H1 (cell line): ENCODE measurements around the gene TBCE. TPM values are rescaled to one million over a fixed set of nuclear protein-coding genes. Genes with fewer than 3 reads are reported as not detected.

Source experiments
- CTCF ChIA-PET: fragments of 300-600 bp; sonication (Branson Sonifier 250); formaldehyde crosslinking; loops from one replicate; lab custom pipeline; 2021; ENCODE audit not compliant: partially characterized antibody; lab: Charles Lee
- POLR2A ChIA-PET: fragments of 300-600 bp; sonication (Branson Sonifier 250); formaldehyde crosslinking; loops from one replicate; lab custom pipeline; 2021; ENCODE audit warnings: inconsistent platforms; ENCODE audit not compliant: partially characterized antibody; lab: Charles Lee
- DNase-seq, 2 experiments: peaks; one replicate each; pipeline versions ENCODE4 v3.0.0 to v3.0.0-alpha.2; 2010 to 2022; ENCODE audit warnings: low spot score in 2 of 2, low read depth in 1 of 2, mixed read lengths in 1 of 2
- FAIRE-seq: peaks from 2 replicates; lab custom pipeline; 2011; peaks lifted over from hg19 to GRCh38; lab: Jason Lieb, UNC
- H2AFZ ChIP-seq: 2 replicates; pipeline ENCODE4 v1.8.1; 2012; ENCODE audit warnings: low read length, inconsistent platforms
- H2AK5ac ChIP-seq: 2 replicates; pipeline ENCODE4 v1.6.1; 2013; ENCODE audit warnings: low read depth, low read length
- H2BK120ac ChIP-seq: replicated peaks from 2 replicates; pipeline ENCODE3; 2013; ENCODE audit warnings: low read depth, low read length, inconsistent platforms
- H2BK12ac ChIP-seq: 2 replicates; pipeline ENCODE4 v1.6.1; 2013; ENCODE audit warnings: low read depth, low read length
- H2BK15ac ChIP-seq: 2 replicates; pipeline ENCODE4 v1.6.1; 2013; ENCODE audit warnings: low read length
- H2BK20ac ChIP-seq: 2 replicates; pipeline ENCODE4 v1.6.1; 2013; ENCODE audit warnings: low read length
- H2BK5ac ChIP-seq: 2 replicates; pipeline ENCODE4 v1.6.1; 2013; ENCODE audit warnings: low read depth, low read length
- H3K14ac ChIP-seq: 2 replicates; pipeline ENCODE4 v1.6.1; 2013; ENCODE audit warnings: inconsistent platforms; ENCODE audit not compliant: insufficient read length
- H3K18ac ChIP-seq: 2 replicates; pipeline ENCODE4 v1.6.1; 2013; ENCODE audit warnings: low read length; ENCODE audit errors: extremely low read depth
- H3K23ac ChIP-seq: 2 replicates; pipeline ENCODE4 v1.6.1; 2013; ENCODE audit warnings: inconsistent platforms; ENCODE audit not compliant: insufficient read length
- H3K23me2 ChIP-seq: 2 replicates; pipeline ENCODE4 v1.6.1; 2013; ENCODE audit warnings: low read depth, low read length
- H3K27ac ChIP-seq: 2 replicates; pipeline ENCODE4 v1.6.1; 2011; ENCODE audit warnings: low read depth, low read length, inconsistent platforms
- H3K27me3 ChIP-seq, 4 experiments: replicated peaks in 1 of 4; 1 replicate in 1 of 4; 2 replicates in 3 of 4; pipeline versions ENCODE4 v1.6.1 to v1.8.1; 2011 to 2013; ENCODE audit warnings: low read length in 3 of 4, mild to moderate bottlenecking in 3 of 4, inconsistent platforms in 2 of 4, mixed read lengths in 2 of 4, moderate library complexity in 1 of 4; ENCODE audit not compliant: control insufficient read depth in 3 of 4, insufficient read depth in 3 of 4; ENCODE audit errors: extremely low read depth in 1 of 4
- H3K36me3 ChIP-seq, 4 experiments: 2 replicates each; pipeline versions ENCODE4 v1.6.1 to v1.8.1; 2011 to 2013; ENCODE audit warnings: mild to moderate bottlenecking in 4 of 4, low read length in 3 of 4, moderate library complexity in 2 of 4, control low read depth in 1 of 4, inconsistent platforms in 1 of 4; ENCODE audit not compliant: insufficient read depth in 4 of 4, control insufficient read depth in 2 of 4
- H3K4ac ChIP-seq: replicated peaks from 2 replicates; pipeline ENCODE3; 2013; ENCODE audit warnings: low read length, low read depth, mixed read lengths, inconsistent platforms; ENCODE audit not compliant: insufficient read length
- H3K4me1 ChIP-seq, 4 experiments: replicated peaks in 1 of 4; 1 replicate in 1 of 4; 2 replicates in 3 of 4; pipeline versions ENCODE4 v1.6.1 to v1.8.1; 2011 to 2013; ENCODE audit warnings: low read length in 3 of 4, inconsistent platforms in 2 of 4, mixed read lengths in 1 of 4; ENCODE audit not compliant: insufficient read depth in 4 of 4, control insufficient read depth in 3 of 4
- H3K4me2 ChIP-seq, 2 experiments: 2 replicates each; pipeline versions ENCODE4 v1.6.1 to v1.8.1; 2011 to 2013; ENCODE audit warnings: low read depth in 2 of 2, low read length in 2 of 2, control low read depth in 1 of 2, inconsistent platforms in 1 of 2, mild to moderate bottlenecking in 1 of 2; ENCODE audit not compliant: insufficient read depth in 1 of 2
- H3K4me3 ChIP-seq, 4 experiments: fragments of 200-600, 300-600 bp in 1 of 4; sonication (generic), shearing (Covaris generic), sonication (Bioruptor Twin) in 1 of 4; 2 replicates each; pipeline versions ENCODE4 v1.5.1 to v1.8.1; 2011 to 2016; ENCODE audit warnings: low read length in 4 of 4, low read depth in 3 of 4, control low read depth in 2 of 4, inconsistent platforms in 2 of 4, mild to moderate bottlenecking in 2 of 4, mixed read lengths in 1 of 4, moderate library complexity in 1 of 4; ENCODE audit not compliant: insufficient read depth in 2 of 4; ENCODE audit errors: extremely low read depth in 1 of 4
- H3K56ac ChIP-seq: replicated peaks from 2 replicates; pipeline ENCODE3; 2013; ENCODE audit warnings: low read depth, mild to moderate bottlenecking, mixed read lengths, low read length, inconsistent platforms; ENCODE audit not compliant: insufficient read length
- H3K79me1 ChIP-seq: 2 replicates; pipeline ENCODE4 v1.6.1; 2013; ENCODE audit warnings: low read depth, low read length, control low read depth
- H3K79me2 ChIP-seq, 2 experiments: 2 replicates each; pipeline versions ENCODE4 v1.6.1 to v1.8.1; 2012 to 2013; ENCODE audit warnings: low read length in 2 of 2, mild to moderate bottlenecking in 2 of 2, inconsistent platforms in 1 of 2; ENCODE audit not compliant: insufficient read depth in 2 of 2, control insufficient read depth in 1 of 2
- H3K9ac ChIP-seq, 4 experiments: replicated peaks in 1 of 4; 1 replicate in 1 of 4; 2 replicates in 3 of 4; pipeline versions ENCODE4 v1.6.1 to v1.8.1; 2011 to 2013; ENCODE audit warnings: low read depth in 3 of 4, low read length in 3 of 4, control low read depth in 2 of 4, mild to moderate bottlenecking in 2 of 4, moderate library complexity in 2 of 4, inconsistent platforms in 1 of 4; ENCODE audit errors: extremely low read depth in 1 of 4
- H3K9me3 ChIP-seq, 2 experiments: 2 replicates each; pipeline versions ENCODE4 v1.6.1 to v1.8.1; 2012 to 2013; ENCODE audit warnings: mild to moderate bottlenecking in 2 of 2, moderate library complexity in 2 of 2, control low read depth in 1 of 2, inconsistent platforms in 1 of 2, low read depth in 1 of 2, low read length in 1 of 2, mixed read lengths in 1 of 2; ENCODE audit not compliant: insufficient read depth in 2 of 2
- H4K20me1 ChIP-seq, 2 experiments: replicated peaks in 1 of 2; 2 replicates each; pipeline versions ENCODE3 to v1.8.1; 2011 to 2013; ENCODE audit warnings: inconsistent platforms in 2 of 2, low read length in 2 of 2, mild to moderate bottlenecking in 1 of 2; ENCODE audit not compliant: insufficient read depth in 2 of 2, control insufficient read depth in 1 of 2
- H4K5ac ChIP-seq: 2 replicates; pipeline ENCODE4 v1.6.1; 2013; ENCODE audit warnings: low read length, low read depth, mixed read lengths, inconsistent platforms; ENCODE audit not compliant: insufficient read length
- H4K8ac ChIP-seq: 2 replicates; pipeline ENCODE4 v1.8.0; 2013; ENCODE audit warnings: mild to moderate bottlenecking, moderate library complexity, low read length, inconsistent platforms; ENCODE audit not compliant: insufficient read depth; ENCODE audit errors: extremely low read depth
- H4K91ac ChIP-seq: replicated peaks from 2 replicates; pipeline ENCODE3; 2013; ENCODE audit warnings: low read length, mixed read lengths, inconsistent platforms; ENCODE audit not compliant: insufficient read length
- CBX5 ChIP-seq: fragments of 300-800, 300-1000 bp; sonication (generic); IDR thresholded peaks from 2 replicates; pipeline ENCODE4 v1.7.1; 2016; ENCODE audit warnings: antibody characterized with exemption, low read length, low read depth
- CEBPB ChIP-seq: IDR thresholded peaks from 2 replicates; pipeline ENCODE4 v1.6.1; 2012; ENCODE audit warnings: low read depth, low read length
- EP300 ChIP-seq, 2 experiments: IDR thresholded peaks; 1 replicate in 1 of 2; 2 replicates in 1 of 2; pipeline ENCODE4 v1.6.1; 2011 to 2012; ENCODE audit warnings: low read depth in 2 of 2, low read length in 2 of 2, mild to moderate bottlenecking in 2 of 2, borderline replicate concordance in 1 of 2, inconsistent platforms in 1 of 2, moderate library complexity in 1 of 2
- GTF2F1 ChIP-seq: IDR thresholded peaks from 2 replicates; pipeline ENCODE4 v1.6.1; 2012; ENCODE audit warnings: low read depth, low read length, improper control_type of control experiment, borderline replicate concordance
- HDAC2 ChIP-seq, 2 experiments: fragments of 300-600 bp in 1 of 2; sonication (generic) in 1 of 2; IDR thresholded peaks; 2 replicates each; pipeline ENCODE4 v1.6.1; 2011 to 2012; ENCODE audit warnings: low read depth in 2 of 2, low read length in 2 of 2, mild to moderate bottlenecking in 2 of 2, moderate library complexity in 2 of 2, borderline replicate concordance in 1 of 2, inconsistent platforms in 1 of 2
- JUN ChIP-seq: IDR thresholded peaks from 2 replicates; pipeline ENCODE4 v1.6.1; 2011; ENCODE audit warnings: low read depth, mild to moderate bottlenecking, improper control_type of control experiment, low read length
- RAD21 ChIP-seq, 2 experiments: IDR thresholded peaks in 1 of 2; conservative IDR thresholded peaks in 1 of 2; 2 replicates each; pipeline ENCODE4 v1.6.1; 2011; ENCODE audit warnings: low read depth in 2 of 2, low read length in 2 of 2, improper control_type of control experiment in 1 of 2, inconsistent platforms in 1 of 2, mild to moderate bottlenecking in 1 of 2, moderate library complexity in 1 of 2
- RBBP5 ChIP-seq: IDR thresholded peaks from 2 replicates; pipeline ENCODE4 v1.7.1; 2012; ENCODE audit warnings: low read depth, mild to moderate bottlenecking, inconsistent platforms, low read length, moderate library complexity, borderline replicate concordance
- SIN3A ChIP-seq, 2 experiments: IDR thresholded peaks in 1 of 2; conservative IDR thresholded peaks in 1 of 2; 2 replicates each; pipeline ENCODE4 v1.6.1; 2011 to 2012; ENCODE audit warnings: low read length in 2 of 2, improper control_type of control experiment in 1 of 2, low read depth in 1 of 2, mild to moderate bottlenecking in 1 of 2
- TCF12 ChIP-seq: IDR thresholded peaks from 2 replicates; pipeline ENCODE4 v1.6.1; 2011; ENCODE audit warnings: low read depth, mild to moderate bottlenecking, low read length
- TEAD4 ChIP-seq: IDR thresholded peaks from 2 replicates; pipeline ENCODE4 v1.6.1; 2012; ENCODE audit warnings: low read depth, low read length, inconsistent platforms, mixed read lengths
- WGBS, 2 experiments: shearing (Covaris generic) in 1 of 2; methylation state at CpG; one replicate each; pipeline versions ENCODE4 v1.1.6 to v1.1.7; 2013 to 2015; ENCODE audit warnings: low lambda C conversion rate in 2 of 2, mixed read lengths in 2 of 2, inconsistent platforms in 1 of 2, low coverage in 1 of 2, missing lambda C conversion rate in 1 of 2; ENCODE audit not compliant: insufficient replicate concordance in 2 of 2, insufficient coverage in 1 of 2, insufficient read length in 1 of 2; ENCODE audit errors: extremely low coverage in 1 of 2, missing lambda C conversion rate in 1 of 2; 5-methylcytosine and 5-hydroxymethylcytosine counted together
- polyA plus RNA-seq, 7 experiments: library from polyadenylated mRNA; depleted of rRNA in 3 of 7; stranded (reverse) in 5 of 7; unstranded in 2 of 7; fragments of >200 nt in 5 of 7; fragments of 200-250 nt in 2 of 7; gene quantifications; 1 replicate in 5 of 7; 2 replicates in 1 of 7; 4 replicates in 1 of 7; pipeline versions ENCODE4 v1.2.1 to v1.2.3, GENCODE V29; 2011 to 2013; ENCODE audit warnings: missing spikeins in 2 of 7, mixed read lengths in 2 of 7
- total RNA-seq: library from RNA; stranded (reverse); fragmentation: NEBNext Ultra II Directional; extraction: Animal tissue kit (Norgen Biotek cat#: 25700); gene quantifications from 2 replicates; pipeline ENCODE4 v1.2.1, GENCODE V29; 2021
- TF ChIP-seq, protein P1 (sequence below): IDR thresholded peaks from 2 replicates; pipeline ENCODE4 v1.6.1; 2012; ENCODE audit warnings: inconsistent platforms

The TBCE gene
- total and polyA plus RNA-seq, 2 of the 8 experiments (the other 6 are each of a cell fraction or from before 2014, with no cell fraction given) = 22.7 to 42.9 TPM

DNA sequence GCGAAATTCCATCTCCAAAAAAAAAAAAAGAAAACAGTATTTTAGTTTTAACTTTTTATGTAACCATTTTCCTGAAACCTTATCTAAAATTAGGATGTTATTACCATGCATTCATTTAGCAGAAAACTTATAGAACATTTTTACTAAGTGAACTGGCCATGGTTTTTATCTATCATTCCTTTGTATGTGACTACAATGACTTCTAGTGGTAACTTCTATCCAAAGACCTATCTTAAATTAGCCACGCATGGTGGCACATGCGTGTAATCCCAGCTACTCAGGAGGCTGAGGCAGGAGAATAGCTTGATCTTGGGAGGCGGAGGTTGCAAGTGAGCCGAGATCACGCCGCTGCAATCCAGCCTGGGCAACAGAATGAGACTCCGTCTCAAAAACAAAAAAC is 27.5 kb upstream of the TBCE start:
- 82% methylated on average over 8 of the region's 8 CpGs; no CpG with 5 or more reads in 1 of the 2 experiments for WGBS, 2 experiments
- ChIA-PET POLR2A (interaction anchor here (1.0 to 5.4 kb wide), 2 partner anchors 11 to 28 kb away, joined by 5 to 39 read pairs; partner anchors contain the start of genes ARID4B, GGPS1 and TBCE), CTCF (interaction anchor here (1.5 to 3.4 kb wide), 2 partner anchors 73 to 76 kb away, joined by 4 to 10 read pairs; no protein-coding TSS in a partner anchor)
- FAIRE-seq (no peak), DNase-seq (no peak)
- Histone ChIP-seq H2BK5ac (no peak overlapping the region), H3K4ac (no peak overlapping the region), H3K4me1 (no peaks in the 10 kb centered on the region), H3K4me2 (no peak overlapping the region), H2AK5ac (no peak overlapping the region), H3K14ac (no peak overlapping the region), H2AFZ (no peak overlapping the region), H2BK20ac (no peak overlapping the region), H4K8ac (no peak overlapping the region), H2BK120ac (no peak overlapping the region), H3K9ac (no peak overlapping the region), H3K23me2 (no peaks in the 10 kb centered on the region), H3K27ac (no peak overlapping the region), H3K56ac (no peak overlapping the region), H3K36me3 (peaks cover 7 to 38% (median 19%) of the 10 kb centered on the region in 4 experiments), H3K27me3 (no peaks in the 10 kb centered on the region), H3K4me3 (no peak overlapping the region), H3K9me3 (no peaks in the 10 kb centered on the region), H3K18ac (no peak overlapping the region), H2BK12ac (no peak overlapping the region), H2BK15ac (no peak overlapping the region), H4K5ac (no peak overlapping the region), H3K79me1 (no peaks in the 10 kb centered on the region), H4K20me1 (no peaks in the 10 kb centered on the region), H3K23ac (no peak overlapping the region), H3K79me2 (peaks cover 0 to 9% of the 10 kb centered on the region in 2 experiments; a peak in 2 of 4 replicates), H4K91ac (no peak overlapping the region)
- TF ChIP-seq EP300 (IDR thresholded peaks at IDR 0.05; ENCODE audit: borderline replicate concordance in 1 of 2, low read depth in 2 of 2, low read length in 2 of 2) = no peak
- TF ChIP-seq HDAC2 (IDR thresholded peaks at IDR 0.05; ENCODE audit: borderline replicate concordance in 1 of 2, low read depth in 2 of 2, low read length in 2 of 2) = no peak
- no peak for TF ChIP-seq RBBP5
- TF ChIP-seq JUN = no peak
- no peak for TF ChIP-seq GTF2F1
- TF ChIP-seq, protein P1, sequence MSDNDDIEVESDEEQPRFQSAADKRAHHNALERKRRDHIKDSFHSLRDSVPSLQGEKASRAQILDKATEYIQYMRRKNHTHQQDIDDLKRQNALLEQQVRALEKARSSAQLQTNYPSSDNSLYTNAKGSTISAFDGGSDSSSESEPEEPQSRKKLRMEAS = no peak
- no peak for TF ChIP-seq TEAD4
- TF ChIP-seq SIN3A (conservative IDR thresholded peaks at IDR 0.05 in 1 of 2, IDR thresholded peaks at IDR 0.05 in 1 of 2; ENCODE audit: low read depth in 1 of 2, low read length in 2 of 2) = no peak
- no peak for TF ChIP-seq TCF12
- TF ChIP-seq CEBPB = no peak
- TF ChIP-seq RAD21 (IDR thresholded peaks at IDR 0.05 in 1 of 2, conservative IDR thresholded peaks at IDR 0.05 in 1 of 2; ENCODE audit: low read depth in 2 of 2, low read length in 2 of 2) = no peak
- no peak for TF ChIP-seq CBX5
